ENCODE data around the gene RAD51B.

RAD51B gene

GRCh38 chr14:68563251-68564131 lies 743.9 kb downstream of the RAD51B start:
- H3K4me3 Mint-ChIP-seq = no peak overlapping the region
- no peak for ATAC-seq (ENCODE audit: low read depth)
- peak overlapping the region; percentile 35 for H3K27ac Mint-ChIP-seq
- H3K9me3 Mint-ChIP-seq = no peaks in the 10 kb centered on the region
- no peak for DNase-seq (ENCODE audit: low spot score in 2 of 2)
- H3K36me3 Mint-ChIP-seq = peaks cover 3% of the 10 kb centered on the region
- peaks cover 11% of the 10 kb centered on the region for H3K4me1 Mint-ChIP-seq
- H3K27me3 Mint-ChIP-seq = no peaks in the 10 kb centered on the region

GRCh38 chr14:68564191-68564825 lies 744.7 kb downstream of the RAD51B start:
- Mint-ChIP-seq H3K4me1 (peaks cover 11% of the 10 kb centered on the region), H3K27ac (no peak overlapping the region), H3K9me3 (no peaks in the 10 kb centered on the region), H3K27me3 (no peaks in the 10 kb centered on the region), H3K4me3 (no peak overlapping the region), H3K36me3 (peaks cover 2% of the 10 kb centered on the region)
- ATAC-seq (ENCODE audit: low read depth) = no peak
- no peak for DNase-seq (ENCODE audit: low spot score in 2 of 2)

DNA sequence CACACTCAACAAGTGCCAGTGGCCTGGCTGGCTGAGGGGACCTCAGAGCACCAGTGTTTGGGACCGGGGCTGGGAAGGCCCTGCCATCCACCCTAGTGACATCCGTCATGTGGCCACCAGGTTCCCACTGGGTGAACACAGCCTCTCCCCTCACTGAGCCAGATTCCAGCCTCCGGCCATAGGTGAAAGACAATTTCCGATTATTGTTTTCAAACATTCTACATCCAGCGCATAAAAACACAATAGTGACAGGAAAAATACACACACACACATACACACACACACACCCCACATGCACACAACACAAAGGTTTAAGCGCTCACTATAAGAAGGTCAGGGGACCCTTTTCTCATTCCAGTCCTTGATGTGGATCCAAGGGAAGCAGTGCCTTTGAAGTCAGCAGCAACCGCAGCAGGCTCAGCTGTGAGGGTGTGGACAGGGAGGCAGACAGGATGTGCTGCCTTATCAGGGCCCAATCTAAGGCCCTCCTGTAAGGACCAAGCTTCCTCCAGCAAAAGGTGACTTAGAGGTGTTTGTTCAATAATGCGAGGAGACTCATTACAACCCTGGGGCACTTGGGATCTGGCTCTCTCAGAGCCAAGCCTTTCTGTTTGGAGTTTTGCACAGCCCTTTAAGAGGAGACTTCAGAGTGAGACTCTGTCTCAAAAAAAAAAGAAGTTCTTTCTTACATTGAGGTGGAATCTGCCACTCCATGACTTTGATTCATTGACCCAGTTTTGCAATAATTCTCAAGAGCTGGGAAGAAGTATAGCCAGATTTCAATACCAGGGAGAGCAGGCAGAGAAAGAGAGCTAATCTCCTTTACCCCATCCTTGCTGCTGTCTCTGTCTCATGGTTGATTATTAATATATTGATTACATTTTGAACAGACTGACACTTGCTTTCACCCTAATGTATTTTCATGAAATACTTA lies 745.5 kb downstream of the RAD51B start:
- Mint-ChIP-seq H3K27ac (no peak overlapping the region), H3K4me1 (peaks cover 11% of the 10 kb centered on the region), H3K4me3 (no peak overlapping the region), H3K9me3 (no peaks in the 10 kb centered on the region), H3K27me3 (no peaks in the 10 kb centered on the region), H3K36me3 (peaks cover 2% of the 10 kb centered on the region)
- ATAC-seq (ENCODE audit: low read depth) = no peak
- no peak for DNase-seq (ENCODE audit: low spot score in 2 of 2)

DNA sequence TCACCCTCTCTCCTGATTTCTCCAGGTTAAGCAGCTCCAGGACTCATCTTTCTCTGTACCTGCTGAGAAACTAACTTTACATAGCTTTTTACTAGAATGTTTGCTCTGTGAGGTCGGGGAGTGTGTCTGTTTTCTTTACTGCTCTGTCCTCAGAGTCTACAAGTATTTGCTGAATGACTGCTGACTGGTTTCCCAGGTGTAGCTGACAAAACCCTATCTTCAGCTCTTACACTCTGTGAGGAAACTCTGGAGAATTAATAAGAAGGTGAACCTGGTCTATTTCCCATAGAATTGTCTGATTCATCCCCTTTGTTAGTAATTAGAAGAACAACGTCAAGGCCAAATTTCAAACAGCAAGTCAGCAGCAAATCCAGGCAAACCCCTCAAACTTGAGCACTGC lies 746.5 kb downstream of the RAD51B start:
- peaks cover 11% of the 10 kb centered on the region for H3K4me1 Mint-ChIP-seq

DNA sequence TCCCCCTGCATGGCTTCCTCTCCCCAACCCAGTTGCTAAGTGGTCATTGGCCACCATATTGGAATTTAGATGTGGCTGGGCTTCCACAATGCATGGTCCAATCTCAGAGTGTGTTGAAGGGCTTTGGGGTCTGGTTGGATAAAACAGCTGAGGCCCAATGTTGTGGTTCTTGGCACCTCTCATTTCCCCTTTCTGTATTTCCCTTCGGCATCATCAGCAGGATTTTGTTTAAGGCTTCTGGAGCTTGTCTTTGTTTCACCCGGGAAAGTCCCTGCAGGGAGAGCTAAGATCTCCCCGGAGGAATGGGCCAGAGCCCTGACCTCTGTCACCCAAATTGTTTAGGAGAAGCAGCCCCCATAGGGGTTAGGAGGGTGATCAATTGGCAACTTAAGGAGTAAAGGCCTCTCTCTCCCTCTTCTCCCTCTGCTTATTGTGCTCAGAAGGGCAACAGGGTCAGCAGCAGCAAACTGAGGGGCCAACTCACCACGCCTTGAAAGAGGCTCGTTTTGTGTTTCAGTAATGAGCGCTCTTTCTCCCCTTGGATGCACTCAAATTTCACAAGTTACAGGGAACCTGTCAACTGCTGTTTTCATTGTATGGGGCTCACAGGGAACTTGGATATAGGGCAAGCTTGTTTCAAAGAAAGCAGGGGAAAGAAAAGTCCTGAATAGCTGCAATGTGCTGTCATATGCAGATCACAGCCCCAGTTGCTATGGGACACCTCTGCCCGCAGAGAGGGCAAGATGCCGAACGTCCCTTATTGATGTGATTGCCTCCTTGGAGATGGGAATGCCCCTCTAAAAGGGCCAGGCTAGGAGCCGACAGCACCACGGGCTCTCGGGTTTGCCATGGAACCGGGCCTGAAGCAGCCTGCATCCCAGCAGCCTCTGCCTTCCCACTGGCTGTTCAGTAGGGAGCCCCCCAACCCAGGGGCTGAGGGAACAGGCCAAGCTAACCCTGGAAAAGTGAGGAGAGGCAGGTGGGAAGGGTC lies 749.6 kb downstream of the RAD51B start:
- Mint-ChIP-seq H3K4me3 (no peak overlapping the region), H3K27me3 (no peaks in the 10 kb centered on the region), H3K4me1 (peaks cover 13% of the 10 kb centered on the region), H3K9me3 (peaks cover 1% of the 10 kb centered on the region), H3K36me3 (peaks cover 2% of the 10 kb centered on the region), H3K27ac (no peak overlapping the region)
- no peak for ATAC-seq (ENCODE audit: low read depth)
- DNase-seq (ENCODE audit: low spot score in 2 of 2) = no peak

More for the DNA sequence above, 746.5 kb downstream of the RAD51B start:
- Mint-ChIP-seq H3K27me3 (no peaks in the 10 kb centered on the region), H3K27ac (no peak overlapping the region), H3K9me3 (no peaks in the 10 kb centered on the region), H3K4me3 (no peak overlapping the region), H3K36me3 (peaks cover 2% of the 10 kb centered on the region)
- no peak for ATAC-seq (ENCODE audit: low read depth)
- no peak for DNase-seq (ENCODE audit: low spot score in 2 of 2)

DNA sequence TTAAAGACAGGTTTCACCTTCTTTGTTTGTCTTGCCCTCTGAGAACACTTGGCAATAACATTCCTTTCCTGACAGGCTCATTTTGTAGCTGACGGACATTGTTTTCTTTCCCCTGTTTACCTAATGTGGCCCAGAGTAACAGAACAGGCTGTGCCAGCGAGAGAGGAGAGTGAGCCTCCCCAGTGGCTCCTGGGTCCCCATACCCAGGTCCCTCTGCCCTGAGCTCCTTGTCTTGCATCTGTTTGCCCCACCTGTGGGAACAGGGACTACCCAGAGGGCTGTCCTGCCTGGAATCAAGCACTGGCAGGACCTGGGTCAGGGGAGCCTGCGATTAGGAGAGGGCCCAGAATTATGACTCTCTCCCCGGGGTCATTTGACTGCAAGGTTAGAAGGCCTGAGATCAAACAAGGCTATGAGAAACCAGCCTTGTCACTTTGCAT lies 750.4 kb downstream of the RAD51B start:
- H3K4me1 Mint-ChIP-seq = peaks cover 10% of the 10 kb centered on the region
- no peak overlapping the region for H3K27ac Mint-ChIP-seq
- peaks cover 2% of the 10 kb centered on the region for H3K36me3 Mint-ChIP-seq
- no peak for ATAC-seq (ENCODE audit: low read depth)
- H3K9me3 Mint-ChIP-seq = peaks cover 1% of the 10 kb centered on the region
- no peak for DNase-seq (ENCODE audit: low spot score in 2 of 2)
- no peak overlapping the region for H3K4me3 Mint-ChIP-seq
- H3K27me3 Mint-ChIP-seq = no peaks in the 10 kb centered on the region

DNA sequence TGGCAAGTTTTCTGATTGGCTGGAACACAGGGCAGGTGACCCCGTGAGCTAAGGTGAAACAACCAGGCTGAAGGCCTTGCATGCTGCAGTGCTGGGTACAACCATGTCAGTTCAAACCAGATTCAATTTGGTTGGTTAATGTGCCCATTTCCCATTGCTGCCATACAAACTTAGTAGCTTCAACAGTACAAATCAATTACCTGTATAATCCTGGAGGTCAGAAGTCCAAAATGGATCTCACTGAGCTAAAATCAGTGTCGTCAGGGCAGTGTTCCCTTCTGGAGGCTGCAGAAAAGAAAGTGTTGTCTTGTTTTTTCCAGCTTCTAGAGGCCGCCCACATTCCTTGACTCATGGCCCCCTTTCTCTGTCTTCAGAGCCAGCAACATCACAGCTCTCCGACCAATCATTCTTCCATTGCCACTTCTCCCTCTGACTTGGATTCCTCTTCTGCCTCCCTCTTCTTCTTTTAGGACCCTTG lies 751.6 kb downstream of the RAD51B start:
- Mint-ChIP-seq H3K27me3 (no peaks in the 10 kb centered on the region), H3K36me3 (peaks cover 2% of the 10 kb centered on the region), H3K9me3 (peaks cover 1% of the 10 kb centered on the region), H3K4me1 (peaks cover 11% of the 10 kb centered on the region), H3K27ac (no peak overlapping the region), H3K4me3 (no peak overlapping the region)
- no peak for ATAC-seq (ENCODE audit: low read depth)
- DNase-seq (ENCODE audit: low spot score in 2 of 2) = no peak

GRCh38 chr14:68571928-68572525 lies 752.4 kb downstream of the RAD51B start:
- Mint-ChIP-seq H3K4me3 (no peak overlapping the region), H3K36me3 (peaks cover 2% of the 10 kb centered on the region), H3K4me1 (peaks cover 11% of the 10 kb centered on the region), H3K9me3 (peaks cover 1% of the 10 kb centered on the region), H3K27ac (no peak overlapping the region), H3K27me3 (no peaks in the 10 kb centered on the region)
- DNase-seq (ENCODE audit: low spot score in 2 of 2) = no peak
- ATAC-seq (ENCODE audit: low read depth) = no peak

- Mint-ChIP-seq H3K36me3 (no peaks in the 10 kb centered on the region), H3K4me3 (no peak overlapping the region), H3K27me3 (no peaks in the 10 kb centered on the region), H3K4me1 (peaks cover 6% of the 10 kb centered on the region), H3K27ac (peak overlapping the region; percentile 9), H3K9me3 (peaks cover 1% of the 10 kb centered on the region)
- no peak for ATAC-seq (ENCODE audit: low read depth)
- DNase-seq (ENCODE audit: low spot score in 2 of 2) = no peak
Observed at GRCh38 chr14:68573126-68573525, 753.5 kb downstream of the RAD51B start.

GRCh38 chr14:68573722-68574121 lies 754.1 kb downstream of the RAD51B start:
- peaks cover 1% of the 10 kb centered on the region for H3K9me3 Mint-ChIP-seq
- no peaks in the 10 kb centered on the region for H3K27me3 Mint-ChIP-seq
- H3K27ac Mint-ChIP-seq = no peak overlapping the region
- ATAC-seq (ENCODE audit: low read depth) (no peak), DNase-seq (ENCODE audit: low spot score in 2 of 2) (no peak)
- no peak overlapping the region for H3K4me3 Mint-ChIP-seq
- no peaks in the 10 kb centered on the region for H3K36me3 Mint-ChIP-seq
- H3K4me1 Mint-ChIP-seq = peaks cover 6% of the 10 kb centered on the region

DNA sequence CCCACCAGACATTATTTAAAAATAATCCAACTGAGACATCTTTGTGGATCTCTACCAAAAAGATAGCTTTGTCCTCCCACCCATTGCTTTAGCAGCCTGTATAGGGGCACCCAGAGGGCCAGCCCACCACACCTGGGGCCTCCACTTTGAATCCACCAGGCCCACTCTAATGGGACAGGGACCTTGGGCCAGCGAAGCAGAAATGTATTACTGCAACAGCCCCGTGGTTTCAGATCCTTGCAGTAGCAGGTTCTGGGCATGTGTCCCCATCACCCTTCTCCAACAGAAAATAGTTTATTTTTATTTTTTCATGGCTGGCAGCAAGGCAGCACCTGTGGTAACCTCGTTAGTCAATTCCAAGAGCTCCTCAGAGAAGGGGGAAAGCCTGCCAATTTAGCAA lies 754.9 kb downstream of the RAD51B start:
- Mint-ChIP-seq H3K9me3 (peaks cover 1% of the 10 kb centered on the region), H3K36me3 (no peaks in the 10 kb centered on the region), H3K4me3 (no peak overlapping the region), H3K27ac (no peak overlapping the region), H3K27me3 (no peaks in the 10 kb centered on the region), H3K4me1 (peaks cover 6% of the 10 kb centered on the region)
- ATAC-seq (ENCODE audit: low read depth) (no peak), DNase-seq (ENCODE audit: low spot score in 2 of 2) (no peak)

DNA sequence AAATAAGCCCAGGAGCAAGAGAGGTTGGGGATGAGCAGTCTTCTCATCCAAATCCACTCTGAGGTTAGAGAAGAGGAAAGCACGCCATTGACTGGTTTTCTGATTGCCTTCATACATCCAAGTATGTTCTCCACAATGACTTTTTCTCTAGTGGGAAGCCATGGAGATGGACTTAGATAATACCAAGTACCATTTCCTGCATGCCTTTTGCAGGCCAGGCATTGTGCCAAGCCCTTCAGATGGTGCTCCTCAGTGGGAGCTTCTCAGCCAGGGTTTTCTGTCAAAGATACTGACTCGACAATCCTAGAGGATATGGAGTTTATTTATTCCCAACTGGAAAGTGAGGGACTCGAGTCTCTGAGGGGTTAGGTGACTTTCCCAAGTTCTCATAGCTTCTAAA lies 755.3 kb downstream of the RAD51B start:
- Mint-ChIP-seq H3K9me3 (peaks cover 1% of the 10 kb centered on the region), H3K27me3 (no peaks in the 10 kb centered on the region), H3K4me1 (peaks cover 6% of the 10 kb centered on the region), H3K4me3 (no peak overlapping the region), H3K36me3 (no peaks in the 10 kb centered on the region), H3K27ac (no peak overlapping the region)
- DNase-seq (ENCODE audit: low spot score in 2 of 2) (no peak), ATAC-seq (ENCODE audit: low read depth) (no peak)

All from memory B cell (primary cell).